DMS153 treated with DMSO at 0.1 percent for 48 hours (cell line): ENCODE measurements around the gene USP37.

Experiments
- DNase-seq: peaks from one replicate; lab custom pipeline; 2025; ENCODE audit not compliant: unreplicated experiment; lab: John Stamatoyannopoulos, UW

USP37 gene, protein sequence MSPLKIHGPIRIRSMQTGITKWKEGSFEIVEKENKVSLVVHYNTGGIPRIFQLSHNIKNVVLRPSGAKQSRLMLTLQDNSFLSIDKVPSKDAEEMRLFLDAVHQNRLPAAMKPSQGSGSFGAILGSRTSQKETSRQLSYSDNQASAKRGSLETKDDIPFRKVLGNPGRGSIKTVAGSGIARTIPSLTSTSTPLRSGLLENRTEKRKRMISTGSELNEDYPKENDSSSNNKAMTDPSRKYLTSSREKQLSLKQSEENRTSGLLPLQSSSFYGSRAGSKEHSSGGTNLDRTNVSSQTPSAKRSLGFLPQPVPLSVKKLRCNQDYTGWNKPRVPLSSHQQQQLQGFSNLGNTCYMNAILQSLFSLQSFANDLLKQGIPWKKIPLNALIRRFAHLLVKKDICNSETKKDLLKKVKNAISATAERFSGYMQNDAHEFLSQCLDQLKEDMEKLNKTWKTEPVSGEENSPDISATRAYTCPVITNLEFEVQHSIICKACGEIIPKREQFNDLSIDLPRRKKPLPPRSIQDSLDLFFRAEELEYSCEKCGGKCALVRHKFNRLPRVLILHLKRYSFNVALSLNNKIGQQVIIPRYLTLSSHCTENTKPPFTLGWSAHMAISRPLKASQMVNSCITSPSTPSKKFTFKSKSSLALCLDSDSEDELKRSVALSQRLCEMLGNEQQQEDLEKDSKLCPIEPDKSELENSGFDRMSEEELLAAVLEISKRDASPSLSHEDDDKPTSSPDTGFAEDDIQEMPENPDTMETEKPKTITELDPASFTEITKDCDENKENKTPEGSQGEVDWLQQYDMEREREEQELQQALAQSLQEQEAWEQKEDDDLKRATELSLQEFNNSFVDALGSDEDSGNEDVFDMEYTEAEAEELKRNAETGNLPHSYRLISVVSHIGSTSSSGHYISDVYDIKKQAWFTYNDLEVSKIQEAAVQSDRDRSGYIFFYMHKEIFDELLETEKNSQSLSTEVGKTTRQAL

DNA sequence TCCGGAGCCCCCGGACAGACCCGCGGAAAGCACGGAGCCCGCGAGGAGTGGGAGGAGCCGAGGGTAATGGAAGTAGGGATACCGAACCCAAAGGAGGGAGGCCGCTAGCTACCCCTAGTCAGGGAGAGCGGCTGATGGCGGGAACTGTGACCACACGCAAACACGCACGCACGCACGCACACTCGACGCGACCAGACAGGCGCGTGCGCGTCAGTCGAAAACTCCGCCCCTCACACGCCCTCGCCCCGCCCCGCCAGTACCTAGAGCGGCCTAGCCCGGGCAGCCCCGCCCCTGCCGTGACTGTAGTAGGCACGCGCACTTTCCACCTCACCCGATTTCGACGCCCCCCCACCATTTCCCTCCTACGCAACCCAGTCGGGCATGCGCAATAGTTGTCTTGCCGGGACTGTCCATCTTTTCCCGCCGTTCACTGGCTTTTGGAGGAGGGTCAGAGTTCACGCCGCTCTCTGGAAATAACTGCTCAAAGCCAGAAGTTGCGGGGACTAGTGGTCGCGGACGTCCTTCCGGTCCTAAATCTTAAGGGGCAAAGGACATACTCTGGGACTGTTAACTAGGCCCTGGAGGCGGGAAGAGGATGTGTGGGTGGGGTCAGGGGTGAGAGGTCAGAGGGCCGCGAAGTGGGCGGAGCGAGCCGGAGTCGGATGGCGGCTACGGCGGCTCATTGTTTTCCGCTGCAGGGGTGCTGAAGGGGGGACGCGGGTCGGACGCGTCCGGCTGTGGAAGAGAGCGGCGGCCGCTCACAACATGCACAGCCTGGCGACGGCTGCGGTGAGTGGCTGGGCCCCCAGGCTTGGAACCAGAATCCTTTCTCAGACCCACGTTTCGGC, at the start of gene USP37, which contains the start of gene CNOT9:
Gene USP37, minus strand, starts transcription at position 162 of the 848 bp plus-strand sequence. CDS start 9,698 bp downstream, outside the sequence.
Gene CNOT9, plus strand, starts transcription at position 650 of the 848 bp plus-strand sequence. Its CDS starts 116 bp downstream, at position 766.
- DNase-seq, result peak; percentile 96

DNA sequence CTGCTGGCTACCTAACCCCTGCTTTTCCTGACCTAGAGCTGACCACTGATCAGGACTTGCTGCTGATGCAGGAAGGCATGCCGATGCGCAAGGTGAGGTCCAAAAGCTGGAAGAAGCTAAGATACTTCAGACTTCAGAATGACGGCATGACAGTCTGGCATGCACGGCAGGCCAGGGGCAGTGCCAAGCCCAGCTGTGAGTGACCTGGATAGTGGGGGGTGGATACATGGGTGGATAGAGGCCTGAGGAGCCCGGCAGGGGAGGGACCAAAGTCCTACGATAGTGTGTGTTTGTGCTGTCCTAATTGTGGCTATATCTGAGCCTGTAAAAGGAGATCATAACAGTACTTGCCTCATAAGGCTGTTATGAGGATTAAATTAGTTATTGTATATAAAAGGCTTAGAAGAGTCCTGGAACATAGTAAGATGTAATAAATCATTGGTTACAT, 47.7 kb upstream of the USP37 start:
- no peak for DNase-seq

DNA sequence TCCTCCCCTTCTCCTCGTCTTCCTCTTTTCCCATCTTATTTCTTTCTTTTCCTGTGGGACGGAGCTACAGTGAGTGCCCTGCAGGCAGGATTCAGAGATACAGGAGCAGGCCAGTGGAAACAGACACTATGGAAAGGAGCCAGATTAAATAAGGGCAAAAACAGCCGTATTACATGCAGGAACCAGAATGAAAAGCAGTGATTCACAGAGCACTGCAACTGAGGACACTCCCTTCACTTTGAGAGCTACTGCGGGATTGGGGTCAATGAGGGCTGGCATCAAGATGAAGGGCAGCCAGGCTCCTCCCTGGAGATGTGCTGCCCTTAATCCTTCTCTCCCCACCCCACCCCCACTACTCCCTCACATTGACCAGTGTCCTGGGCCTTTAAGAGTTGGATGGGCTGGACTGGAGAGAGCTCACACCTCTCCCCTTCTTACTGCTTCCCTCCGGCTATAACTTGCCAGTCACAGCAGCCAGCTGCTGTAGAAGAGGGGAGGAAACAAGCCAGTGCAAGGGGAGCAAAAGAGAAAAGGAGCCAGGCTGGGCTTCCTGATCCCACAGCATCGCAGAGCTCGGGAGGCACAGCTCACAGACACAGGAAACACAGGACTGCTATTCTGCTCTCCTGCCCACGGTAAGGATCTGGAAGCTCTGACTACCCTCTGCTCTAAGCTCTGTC, 39.4 kb upstream of the USP37 start, which contains the start of gene PLCD4:
Gene PLCD4, plus strand, starts transcription at position 464 of the 680 bp plus-strand sequence. CDS start 7,841 bp downstream, outside the sequence.
- peak; percentile 22 for DNase-seq

DNA sequence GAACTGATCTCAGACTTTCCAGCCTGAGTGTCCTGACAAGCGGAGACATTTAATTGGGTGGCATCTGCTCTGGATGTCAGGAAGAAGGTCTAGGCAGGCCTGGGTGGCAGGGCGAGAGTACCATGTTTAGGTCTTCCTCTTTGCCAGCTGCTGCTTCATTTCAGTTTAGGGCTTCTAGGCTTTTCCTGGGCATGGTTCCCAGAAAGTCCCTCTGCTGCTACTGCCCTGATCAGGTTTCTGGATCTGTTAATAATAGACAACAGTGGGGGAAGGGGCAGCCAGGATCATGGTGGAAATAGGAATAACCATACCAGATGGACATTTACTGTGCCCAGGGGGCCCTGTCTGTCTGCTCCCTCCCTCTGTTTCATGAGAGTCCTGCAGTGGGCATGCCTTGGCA, 37.3 kb upstream of the USP37 start:
- peak; percentile 63 for DNase-seq

DNA sequence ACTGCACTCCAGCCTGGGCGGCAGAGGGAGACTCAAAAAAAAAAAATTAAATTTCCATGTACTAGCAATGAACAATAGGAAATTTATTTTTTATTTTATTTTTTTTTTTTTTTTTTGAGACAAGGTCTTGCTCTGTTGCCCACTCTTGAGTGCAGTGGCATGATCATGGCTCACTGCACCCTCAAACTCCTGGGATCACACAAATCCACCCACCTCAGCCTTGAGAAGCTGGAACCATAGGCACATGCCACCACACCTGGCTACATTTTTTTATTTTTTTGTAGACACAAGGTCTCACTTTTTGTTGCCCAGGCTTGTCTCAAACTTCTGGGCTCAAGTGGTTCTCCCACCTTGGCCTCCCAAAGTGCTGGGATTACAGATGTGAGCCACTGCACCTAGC, 17.4 kb upstream of the USP37 start:
- no peak for DNase-seq

DNA sequence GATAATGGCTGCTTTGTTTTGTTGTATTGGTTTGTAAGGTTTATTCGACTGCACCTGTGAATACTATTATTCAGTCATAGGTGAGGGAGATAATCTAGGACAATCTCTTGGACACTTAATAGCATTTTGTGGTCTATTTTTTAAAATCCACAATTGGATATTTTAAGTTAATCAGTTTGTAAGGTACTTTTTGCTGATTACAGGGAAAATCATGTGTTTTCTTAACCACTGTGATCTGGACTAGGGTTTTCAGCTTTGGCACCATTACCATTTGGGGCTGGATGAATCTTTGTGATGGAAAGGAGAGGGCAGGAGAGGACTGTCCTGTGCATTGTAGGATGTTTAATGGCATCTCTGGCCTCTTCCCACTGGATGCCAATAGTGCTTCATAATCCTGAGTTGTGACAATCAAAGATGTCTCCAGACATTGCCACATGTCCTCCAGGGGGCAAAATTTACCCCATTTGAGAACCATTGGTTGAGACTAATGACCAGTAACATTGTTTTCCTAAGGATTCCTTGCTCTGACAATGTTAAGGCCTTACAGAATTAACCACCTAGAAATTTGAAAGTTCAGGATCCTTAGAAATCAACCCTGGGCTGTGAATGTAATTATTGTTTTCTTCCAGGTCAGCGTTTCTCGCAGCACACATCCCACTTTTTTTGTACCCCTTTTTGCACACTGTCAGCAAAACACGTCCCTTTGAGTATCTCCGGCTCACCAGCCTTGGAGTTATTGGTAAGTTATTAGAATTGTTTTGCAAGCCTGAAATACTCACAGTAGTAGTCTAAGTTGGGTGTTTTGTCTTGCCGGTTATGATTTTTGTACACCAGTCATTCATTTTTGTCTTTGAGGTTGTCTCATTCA, 16.1 kb upstream of the USP37 start:
- DNase-seq, result no peak

DNA sequence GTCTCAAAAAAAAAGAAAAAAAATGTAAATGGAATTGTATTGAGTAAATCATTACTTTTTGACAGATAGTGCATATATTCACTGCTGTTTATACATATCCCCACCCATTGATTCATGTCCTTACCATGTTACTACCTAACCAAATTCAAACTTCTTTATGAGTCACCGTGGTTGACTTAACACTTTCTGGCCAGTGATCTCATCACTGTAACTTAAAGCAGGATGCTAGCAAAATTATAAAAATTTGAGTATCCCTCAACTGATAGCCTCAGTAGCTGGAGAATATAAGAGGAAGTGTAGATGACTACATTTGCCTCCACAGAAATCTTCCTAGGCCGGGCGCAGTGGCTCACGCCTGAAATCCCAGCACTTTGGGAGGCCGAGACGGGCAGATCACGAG, 13.9 kb upstream of the USP37 start:
- no peak for DNase-seq

DNA sequence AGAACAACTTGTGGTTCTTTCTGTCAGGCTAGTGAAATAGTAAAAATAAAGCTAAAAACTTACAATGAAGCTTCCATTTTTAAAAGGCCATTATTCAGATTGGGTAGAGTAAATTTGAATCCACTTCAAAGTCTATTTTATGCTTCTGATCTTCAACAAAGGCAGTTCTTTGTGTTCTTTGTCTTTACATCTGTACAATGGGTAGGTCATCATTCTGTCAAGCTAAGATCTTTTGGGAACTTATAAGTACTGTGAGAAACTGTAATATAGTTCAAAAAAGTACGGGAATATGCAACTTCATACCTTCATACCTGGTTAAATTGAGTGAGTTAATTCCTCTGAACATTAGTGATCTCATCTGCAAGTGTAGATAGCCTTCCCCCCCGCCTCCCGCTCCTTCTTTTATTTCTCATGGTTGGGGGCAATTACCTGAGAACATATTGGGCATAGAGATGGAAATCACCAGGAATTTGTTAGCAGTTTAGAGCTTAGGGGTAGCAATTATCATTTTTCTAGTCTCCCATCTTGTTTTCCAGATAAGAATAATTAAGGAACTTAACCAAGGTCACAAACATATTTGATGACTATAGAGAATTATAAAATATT, 10.2 kb upstream of the USP37 start:
- no peak for DNase-seq

DNA sequence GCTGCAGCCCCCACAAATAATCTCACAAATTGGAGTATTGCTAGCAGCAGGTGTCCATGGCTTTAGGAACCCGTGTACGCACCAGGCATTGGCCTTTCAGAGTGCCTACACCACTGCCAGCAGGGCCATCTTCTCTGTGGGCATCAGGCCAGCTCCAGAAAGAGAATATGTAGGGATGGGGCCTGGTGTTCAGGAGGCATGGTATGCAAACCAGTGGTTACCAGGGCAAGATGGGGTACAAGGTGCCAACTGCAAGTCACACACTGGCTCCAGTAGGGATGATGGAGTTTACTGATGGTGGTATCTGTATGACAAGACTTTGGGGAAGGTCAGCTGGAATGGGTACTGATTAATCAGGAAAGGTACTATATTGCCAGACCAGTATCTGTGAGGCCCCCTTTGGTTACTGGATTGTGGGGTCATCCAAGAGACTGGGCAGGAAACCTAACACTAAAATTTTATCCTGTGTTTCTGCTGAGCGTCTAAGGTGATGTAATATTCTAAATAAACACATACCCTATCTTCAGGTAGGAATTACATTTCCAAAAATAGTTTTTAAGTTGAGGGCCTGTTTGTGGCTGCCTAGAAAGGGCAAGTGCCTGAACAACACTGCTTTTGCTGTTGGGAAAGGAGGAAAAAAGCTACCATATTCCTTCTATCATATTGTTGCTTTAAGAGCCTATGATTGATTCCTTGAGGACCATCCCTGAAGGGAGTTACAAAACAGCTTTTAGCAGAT, 9.5 kb upstream of the USP37 start:
- no peak for DNase-seq

DNA sequence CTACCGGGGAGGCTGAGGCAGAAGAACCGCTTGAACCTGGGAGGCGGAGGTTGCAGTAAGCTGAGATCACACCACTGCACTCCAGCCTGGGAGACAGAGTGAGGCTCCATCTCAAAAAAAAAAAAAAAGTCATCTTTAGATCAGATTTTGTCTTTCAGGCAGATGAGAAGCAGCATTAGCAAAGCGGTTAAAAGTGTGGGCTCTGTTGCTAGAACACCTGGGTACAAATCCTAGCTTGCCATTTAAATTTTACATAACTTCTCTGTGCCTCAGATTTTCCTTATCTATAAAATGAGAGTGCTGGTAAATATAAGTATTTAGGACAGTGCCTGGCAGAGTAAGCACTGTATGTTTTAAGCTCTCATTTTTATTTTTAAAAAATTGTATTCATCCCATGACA, 8.7 kb upstream of the USP37 start:
- no peak for DNase-seq

DNA sequence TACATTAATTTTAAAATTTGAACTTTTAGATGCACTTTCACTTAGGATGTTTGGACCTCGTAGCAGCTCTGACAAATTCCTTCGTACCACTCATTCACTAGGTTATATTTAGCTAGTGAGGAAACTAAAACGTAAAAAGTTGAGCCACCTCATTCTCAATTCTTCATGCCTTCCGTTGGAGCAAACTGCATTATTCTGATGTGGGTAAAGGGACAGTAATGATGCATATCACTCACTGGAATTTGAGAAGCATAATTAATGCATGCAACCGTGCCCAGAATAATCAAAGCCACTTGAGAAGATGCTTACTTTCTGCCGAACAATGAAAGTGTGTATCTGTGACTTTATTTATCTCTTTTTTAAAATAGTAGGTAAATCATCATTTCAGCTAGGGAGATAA, 2.7 kb upstream of the USP37 start:
- DNase-seq, result no peak

DNA sequence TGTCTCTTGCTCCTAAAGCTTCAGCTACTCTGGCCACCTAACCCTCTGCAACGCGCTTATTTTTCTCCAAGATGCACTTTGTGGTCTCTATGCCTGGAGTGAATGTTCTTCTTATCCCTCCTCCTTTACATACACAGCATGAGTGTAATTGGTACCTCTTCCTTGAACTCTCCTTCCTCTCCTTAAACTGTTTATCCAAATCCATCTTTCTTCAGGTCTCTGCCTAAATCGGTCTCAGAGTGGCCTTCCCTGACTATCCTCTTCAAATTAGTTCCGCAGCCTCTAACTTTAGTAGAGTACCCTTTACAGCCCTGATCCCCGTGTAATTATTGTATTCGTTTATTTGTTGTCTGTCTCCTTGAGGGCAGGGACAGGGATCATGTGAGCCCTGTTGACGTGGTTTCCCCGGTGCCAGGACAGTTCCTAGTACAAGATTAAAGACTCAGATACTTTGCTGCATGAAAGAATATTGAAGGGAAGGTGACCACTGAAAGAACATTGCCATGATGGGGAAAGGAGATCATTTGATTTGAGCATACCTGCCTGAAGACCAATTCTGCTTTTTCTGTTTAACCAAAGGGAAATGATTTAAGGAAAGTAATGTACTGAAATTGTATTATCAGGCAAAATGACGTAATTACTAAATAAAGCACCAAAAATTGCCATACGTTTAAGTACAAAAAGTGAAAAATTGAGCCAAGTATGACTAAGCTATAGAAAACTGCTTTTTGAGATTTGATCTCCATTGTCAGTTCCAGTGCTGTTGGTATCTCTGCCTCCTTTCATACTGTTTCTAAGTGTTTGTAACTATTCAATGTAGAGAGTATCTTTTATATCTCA, 1.7 kb upstream of the USP37 start:
- no peak for DNase-seq

DNA sequence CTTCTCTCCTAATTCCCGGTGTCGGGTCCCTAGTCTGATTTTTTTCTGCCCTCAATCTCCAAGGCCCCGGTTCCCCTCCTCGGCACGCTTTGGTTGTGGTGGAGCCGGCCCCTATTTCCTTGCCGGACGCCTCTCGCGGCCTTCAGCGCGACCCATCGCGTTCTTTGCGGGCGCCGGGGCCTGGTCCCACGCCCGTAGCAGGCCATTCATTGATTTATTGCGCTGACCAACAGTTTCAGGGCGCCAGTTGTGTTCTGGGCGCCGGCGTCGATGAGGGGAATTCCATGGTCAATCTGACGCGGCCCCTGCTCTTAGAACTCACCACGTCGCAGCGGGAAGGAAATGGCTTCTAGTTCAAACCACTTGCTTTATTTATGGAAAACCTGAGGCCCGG, 884 bp upstream of the USP37 start:
- no peak for DNase-seq

DNA sequence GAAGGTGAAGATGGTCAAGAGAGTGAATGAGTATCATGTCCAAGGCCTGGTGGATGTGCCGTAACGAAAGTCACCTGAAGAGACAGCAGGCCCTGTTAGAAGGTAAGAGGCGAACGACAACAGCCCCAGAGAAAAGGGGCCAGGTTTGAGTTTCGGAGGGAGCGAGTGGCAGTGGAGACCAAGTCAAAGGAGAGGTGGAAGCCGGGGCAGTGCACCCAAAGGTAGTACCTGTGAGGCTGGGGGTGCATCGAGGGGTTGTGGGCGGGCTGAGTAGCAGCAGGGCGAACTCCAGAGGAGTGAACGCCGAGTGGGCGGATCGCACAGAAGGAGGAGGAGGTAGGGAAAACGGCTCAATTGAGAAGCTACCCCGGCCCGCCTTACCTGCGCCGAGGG, 358 bp downstream of the USP37 start:
- DNase-seq, result peak; percentile 55

DNA sequence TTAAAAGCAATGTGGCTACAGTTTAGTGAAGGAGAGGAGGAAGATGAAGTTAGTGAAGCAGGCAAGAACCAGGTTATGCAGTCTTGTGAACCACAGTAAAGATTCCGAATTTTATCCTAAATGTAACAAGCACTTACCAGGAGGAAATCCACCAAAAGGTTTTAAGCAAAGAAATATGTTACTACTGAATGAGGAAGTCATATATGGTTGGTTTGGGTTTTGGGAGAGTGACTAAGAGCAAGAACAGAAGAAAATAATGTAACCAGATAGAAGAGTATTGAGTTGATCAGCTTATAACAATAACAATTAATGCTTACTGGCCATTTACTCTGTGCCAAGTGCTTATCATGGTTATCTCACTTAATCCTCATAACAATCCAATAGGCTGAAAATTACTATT, 1.9 kb downstream of the USP37 start:
- DNase-seq, result no peak

DNA sequence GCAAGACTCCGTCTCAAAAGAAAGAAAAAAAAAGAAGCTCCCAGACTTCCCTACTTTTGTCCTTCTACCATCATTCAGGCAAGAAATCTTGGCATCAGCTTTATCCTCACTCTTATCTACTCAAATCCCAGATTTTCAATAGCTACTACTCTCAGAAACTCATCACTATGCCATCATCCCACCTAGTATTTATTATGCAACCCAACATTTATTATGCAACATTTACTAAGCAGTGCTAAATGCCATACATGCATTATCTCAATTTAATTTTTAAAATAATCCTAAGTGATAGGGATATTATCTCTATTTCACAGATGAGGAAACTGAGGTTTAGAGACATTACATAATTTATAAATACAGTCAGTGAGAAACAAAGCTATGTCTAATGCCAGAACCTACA, 4.1 kb downstream of the USP37 start:
- DNase-seq, result no peak

DNA sequence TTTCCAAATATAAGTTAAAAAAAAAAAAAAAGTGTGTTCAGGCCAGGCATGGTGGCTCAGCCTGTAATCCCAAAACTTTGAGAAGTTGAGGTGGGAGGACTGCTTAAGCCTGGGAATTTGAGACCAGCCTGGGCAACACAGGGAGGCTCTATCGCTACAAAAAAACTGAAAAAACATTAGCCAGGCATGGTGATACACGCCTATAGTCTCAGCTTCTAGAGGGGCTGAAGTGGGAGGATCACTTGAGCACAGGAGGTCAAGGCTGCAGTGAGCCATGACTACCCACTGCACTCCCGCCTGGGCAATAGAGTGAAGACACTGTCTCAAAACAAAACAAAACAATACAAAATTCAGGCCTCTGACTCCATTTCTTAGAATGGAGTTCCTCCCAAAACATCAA, 9.2 kb downstream of the USP37 start:
- no peak for DNase-seq
